GM19328 (cell line): ENCODE measurements around the gene CHRNE.

Source experiments
- ATAC-seq: cut with Tn5 transposase; IDR thresholded peaks from one replicate; pipeline ENCODE4 v1.9.1; 2021; ENCODE audit warnings: mild to moderate bottlenecking, moderate library complexity; ENCODE audit not compliant: unreplicated experiment

Gene CHRNE

GRCh38 chr17:4903051-4903818 lies at the start of gene CHRNE:
Gene CHRNE, minus strand, starts transcription at chr17:4903098. Its CDS starts 35 bp downstream, at chr17:4903063.
- ATAC-seq, result no peak

- ATAC-seq, result no peak
Measured at GRCh38 chr17:4951486-4951885, 48.6 kb upstream of the CHRNE start.

- ATAC-seq, result no peak
Measured at GRCh38 chr17:4950746-4951204, 47.9 kb upstream of the CHRNE start, which contains the start of gene ENO3. Gene ENO3, plus strand, starts transcription at chr17:4951119. Its CDS starts 711 bp downstream, at chr17:4951830.

GRCh38 chr17:4950075-4950745 lies 47.3 kb upstream of the CHRNE start:
- no peak for ATAC-seq

GRCh38 chr17:4949321-4950074 lies 46.6 kb upstream of the CHRNE start:
- no peak for ATAC-seq

GRCh38 chr17:4948931-4949320 lies 46.0 kb upstream of the CHRNE start:
- peak; percentile 34 for ATAC-seq

- ATAC-seq, result peak; percentile 15
Measured at GRCh38 chr17:4948166-4948930, 45.5 kb upstream of the CHRNE start, which contains the start of gene PFN1. Gene PFN1, minus strand, starts transcription at chr17:4948530. Its CDS starts 136 bp downstream, at chr17:4948394.

GRCh38 chr17:4947411-4948165 lies 44.7 kb upstream of the CHRNE start:
- peak; percentile 5 for ATAC-seq

- ATAC-seq, result no peak
Measured at GRCh38 chr17:4947010-4947410, 44.1 kb upstream of the CHRNE start.

GRCh38 chr17:4946312-4946976 lies 43.5 kb upstream of the CHRNE start:
- ATAC-seq, result no peak

GRCh38 chr17:4945944-4946280 lies 43.0 kb upstream of the CHRNE start:
- ATAC-seq, result no peak

- ATAC-seq, result no peak
Measured at GRCh38 chr17:4945176-4945943, 42.5 kb upstream of the CHRNE start.

GRCh38 chr17:4944554-4945175 lies 41.8 kb upstream of the CHRNE start:
- no peak for ATAC-seq

GRCh38 chr17:4944163-4944553 lies 41.3 kb upstream of the CHRNE start:
- ATAC-seq, result no peak

- ATAC-seq, result no peak
Measured at GRCh38 chr17:4942760-4943508, 40.0 kb upstream of the CHRNE start.

- no peak for ATAC-seq
Measured at GRCh38 chr17:4941319-4941610, 38.4 kb upstream of the CHRNE start.

GRCh38 chr17:4940555-4941318 lies 37.8 kb upstream of the CHRNE start:
- no peak for ATAC-seq
